Inferior parietal cortex (tissue), 1 donor: ENCODE data around the gene GHDC.
"Not testable (repeated sequence)": the region's sequence is repeated elsewhere in the genome, so short reads cannot be mapped to it uniquely, and the experiment has no call there.

Experiments used
- DNase-seq: peaks from one replicate; pipeline ENCODE4 v3.0.0-alpha.2; 2016; ENCODE audit errors: extremely low spot score

GHDC gene

DNA sequence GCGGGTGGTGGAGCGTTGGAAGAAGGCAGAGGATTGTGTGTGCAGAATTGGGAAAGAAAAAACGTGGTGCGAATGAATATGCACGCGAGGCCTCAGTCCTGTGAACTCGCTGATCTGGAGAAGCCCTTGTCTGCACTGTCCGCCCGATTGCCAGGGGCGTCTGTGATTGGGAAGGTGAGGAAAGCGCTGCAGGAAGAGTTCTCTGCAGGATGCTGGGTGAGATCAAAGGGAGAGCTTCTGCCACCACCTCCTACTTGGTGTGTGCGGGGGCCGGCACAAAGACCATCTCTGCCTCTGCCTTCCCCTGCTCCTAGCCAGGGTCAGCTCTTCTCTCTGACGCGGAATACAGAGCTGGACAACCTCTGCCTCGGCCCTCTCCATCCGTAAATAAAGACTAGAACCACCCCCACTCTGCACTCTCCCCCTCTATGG lies 38.7 kb downstream of the GHDC start:
- no peak for DNase-seq

DNA sequence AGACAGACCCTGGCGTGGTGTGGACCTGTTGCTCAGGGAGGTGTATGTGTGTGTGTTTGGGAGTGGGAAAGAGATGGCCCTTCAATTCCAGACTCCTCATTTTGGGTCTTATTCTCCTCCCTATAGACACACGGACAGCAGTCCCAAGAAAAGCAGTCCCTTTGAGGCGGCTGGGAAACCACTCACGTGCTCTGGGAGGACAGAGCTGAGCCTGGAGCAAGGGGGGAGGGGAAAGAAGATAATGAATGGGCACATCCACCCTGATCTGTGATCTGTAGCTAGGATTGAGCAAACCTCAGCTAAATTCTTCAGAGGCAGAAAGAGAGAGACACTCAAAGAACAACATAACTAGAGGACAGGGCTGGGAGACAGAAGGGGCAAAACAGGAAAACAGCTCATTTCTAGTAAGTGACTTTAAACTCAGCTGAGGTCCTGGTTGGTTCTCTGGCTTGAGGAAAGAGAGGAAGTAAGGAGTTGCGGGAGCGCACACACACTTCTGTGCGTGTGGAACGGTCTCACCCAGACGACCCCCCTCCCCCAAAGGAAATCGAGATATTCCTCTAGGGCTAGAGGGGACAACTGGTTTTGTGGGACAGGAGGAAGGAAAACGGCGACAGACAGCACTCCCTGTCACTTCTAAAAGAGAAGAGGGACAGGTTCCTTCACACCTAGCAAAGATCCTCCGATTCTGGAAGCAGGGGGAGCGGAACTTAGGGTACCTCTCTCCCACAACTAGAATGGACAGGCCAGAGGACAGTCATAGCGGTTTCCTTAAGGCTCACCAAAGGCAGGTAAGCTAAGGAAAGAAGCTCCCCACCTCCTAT lies 40.2 kb downstream of the GHDC start:
- DNase-seq, result no peak

DNA sequence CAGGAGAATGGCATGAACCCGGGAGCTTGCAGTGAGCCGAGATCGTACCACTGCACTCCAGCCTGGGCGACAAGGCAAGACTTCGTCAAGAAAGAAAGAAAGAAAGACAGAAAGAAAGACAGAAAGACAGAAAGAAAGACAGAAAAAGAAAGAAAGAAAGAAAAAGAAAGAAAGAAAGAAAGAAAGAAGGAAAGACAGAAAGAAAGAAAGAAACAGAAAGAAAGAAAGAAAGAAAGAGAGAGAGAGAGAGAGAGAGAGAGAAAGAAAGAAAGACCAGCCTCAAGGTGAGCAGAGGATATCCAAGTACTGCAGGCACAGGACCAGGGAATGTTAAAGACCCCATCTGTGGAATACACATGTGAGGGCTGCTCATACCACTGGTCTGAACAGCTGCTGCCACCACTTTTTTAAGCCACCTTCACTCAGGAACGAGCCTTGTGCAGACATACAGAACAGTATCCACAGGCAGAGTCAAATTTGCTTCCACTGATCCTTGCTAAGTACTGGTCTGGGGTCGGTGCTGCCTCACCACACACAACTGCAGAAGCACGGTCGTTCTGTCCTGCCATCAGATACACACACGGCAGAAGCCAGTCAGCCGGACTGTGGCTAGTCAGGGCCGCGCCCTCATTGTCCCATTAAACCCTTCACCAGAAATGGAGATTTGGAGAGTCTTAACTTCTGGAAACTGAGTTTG lies 47.2 kb downstream of the GHDC start:
- DNase-seq, result no peak

DNA sequence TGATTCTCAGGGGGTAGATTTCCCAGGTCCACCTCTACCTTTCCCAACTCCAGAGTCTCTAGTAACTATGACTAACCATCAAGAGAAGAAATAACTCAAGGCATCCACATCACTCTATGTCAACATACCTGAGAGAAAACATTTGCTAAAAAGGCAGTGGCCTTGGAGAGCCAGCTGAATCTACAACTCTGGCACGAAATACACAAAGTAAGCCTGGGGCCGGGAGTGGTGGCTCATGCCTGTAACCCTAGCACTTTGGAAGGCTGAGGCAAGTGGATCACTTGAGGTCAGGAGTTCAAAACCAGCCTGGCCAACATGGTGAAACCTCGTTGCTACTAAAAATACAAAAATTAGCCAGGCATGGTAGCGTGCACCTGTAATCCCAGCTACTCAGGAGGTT lies 51.2 kb downstream of the GHDC start:
- DNase-seq, result not testable (repeated sequence)

DNA sequence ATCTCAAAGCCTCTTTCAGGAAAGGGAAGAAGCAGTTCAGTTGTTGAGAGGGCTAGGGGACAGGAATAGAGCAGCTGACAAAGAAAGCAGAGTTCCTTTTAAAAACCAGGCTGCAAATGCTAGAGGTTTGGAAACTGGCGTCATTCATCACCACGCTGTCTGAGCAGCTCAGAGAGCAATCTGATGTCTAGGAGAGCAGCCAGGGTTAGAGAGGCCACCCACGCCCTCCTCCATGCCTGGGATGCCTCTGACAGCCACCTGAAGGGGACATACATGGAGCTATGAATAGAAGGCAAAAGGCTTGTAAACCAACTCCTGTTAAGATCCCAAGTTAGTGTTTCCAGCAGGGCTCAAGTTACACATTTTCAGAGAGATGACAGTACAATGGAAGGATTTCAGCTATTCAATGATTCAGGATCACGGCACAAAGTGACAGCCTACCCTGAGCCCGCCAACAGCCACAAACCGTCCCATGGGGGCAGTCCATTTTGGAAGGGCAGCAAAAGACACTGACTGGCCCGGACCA lies 51.9 kb downstream of the GHDC start:
- no peak for DNase-seq

DNA sequence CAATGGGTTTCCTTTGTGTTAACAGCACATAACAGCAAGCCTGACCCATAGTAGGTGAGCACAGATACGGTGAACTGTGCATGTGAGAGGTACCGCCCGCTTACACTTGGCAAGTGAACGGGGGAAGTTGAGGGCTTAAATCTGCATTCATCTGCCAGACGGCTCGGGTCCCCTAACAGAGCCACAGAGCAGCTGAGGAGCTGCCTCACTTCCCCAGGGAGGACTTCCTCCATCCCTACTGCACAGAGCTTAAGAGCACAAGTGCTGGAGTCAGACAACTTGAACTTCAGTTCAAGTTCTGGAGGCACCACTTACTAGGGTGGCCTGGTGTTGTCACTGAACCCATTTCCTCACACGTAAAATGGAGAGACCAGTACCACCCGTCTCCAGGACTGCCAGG lies 52.9 kb downstream of the GHDC start:
- no peak for DNase-seq

DNA sequence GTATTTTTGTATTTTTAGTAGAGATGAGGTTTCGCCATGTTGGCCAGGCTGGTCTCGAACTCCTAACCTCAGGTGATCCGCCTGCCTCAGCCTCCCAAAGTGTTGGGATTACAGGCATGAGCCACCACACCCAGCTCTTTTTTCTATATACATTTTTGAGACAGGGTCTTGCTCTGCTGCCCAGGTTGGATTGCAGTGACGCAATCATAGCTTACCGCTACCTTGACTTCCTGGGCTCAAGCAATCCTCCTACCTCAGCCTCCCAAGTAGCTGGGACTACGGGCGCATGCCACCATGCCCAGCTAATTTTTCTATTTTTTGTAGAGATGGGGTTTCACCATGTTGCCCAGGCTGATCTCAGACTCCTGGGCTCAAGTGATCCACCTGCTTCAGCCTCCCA lies 53.6 kb downstream of the GHDC start:
- DNase-seq, result not testable (repeated sequence)
